Mucosa of stomach (tissue), 1 donor: ENCODE data around the gene ENOPH1.
"Not testable (repeated sequence)": the region's sequence is repeated elsewhere in the genome, so short reads cannot be mapped to it uniquely, and the experiment has no call there.

Experiments
- H3K27me3 ChIP-seq: one replicate; pipeline ENCODE4 v1.7.0; 2013; ENCODE audit warnings: mild to moderate bottlenecking, low read length; ENCODE audit not compliant: control insufficient read depth, insufficient read depth
- H3K36me3 ChIP-seq: one replicate; pipeline ENCODE4 v1.7.0; 2013; ENCODE audit warnings: low read length; ENCODE audit not compliant: control insufficient read depth, insufficient read depth
- H3K4me1 ChIP-seq: one replicate; pipeline ENCODE4 v1.7.0; 2013; ENCODE audit warnings: mild to moderate bottlenecking, low read length; ENCODE audit not compliant: control insufficient read depth, insufficient read depth
- H3K4me3 ChIP-seq: one replicate; pipeline ENCODE4 v1.7.0; 2013; ENCODE audit warnings: low read length
- H3K9ac ChIP-seq: one replicate; pipeline ENCODE4 v1.7.0; 2013; ENCODE audit warnings: mild to moderate bottlenecking, low read length, moderate library complexity
- H3K9me3 ChIP-seq: one replicate; pipeline ENCODE4 v1.7.0; 2013; ENCODE audit warnings: mild to moderate bottlenecking, low read length, moderate library complexity; ENCODE audit not compliant: control insufficient read depth
- donor health status: Pancreatic carcinoma.

ENOPH1 gene

DNA sequence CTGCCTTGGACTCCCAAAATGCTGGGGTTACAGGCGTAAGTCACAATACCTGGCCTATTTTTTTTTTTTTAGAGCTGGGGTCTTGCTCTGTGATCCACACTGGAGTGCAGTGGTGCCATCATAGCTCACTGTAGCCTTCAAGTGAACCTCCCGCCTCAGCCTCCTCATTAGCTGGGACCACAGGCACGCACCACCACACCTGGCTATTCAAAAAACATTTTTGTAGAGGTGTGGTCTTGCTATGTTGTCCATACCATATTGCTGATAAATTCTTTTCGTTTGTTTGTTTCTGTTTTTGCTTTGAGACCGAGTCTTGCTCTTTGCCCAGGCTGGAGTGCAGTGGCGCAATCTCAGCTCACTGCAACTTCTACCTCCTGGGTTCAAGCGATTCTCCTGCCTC is 21.6 kb downstream of the ENOPH1 start:
- H3K4me1 ChIP-seq: no peaks in the 10 kb centered on the region
- H3K4me3 ChIP-seq: no peak overlapping the region
- no peaks in the 10 kb centered on the region for H3K36me3 ChIP-seq
- H3K27me3 ChIP-seq: no peaks in the 10 kb centered on the region
- no peaks in the 10 kb centered on the region for H3K9me3 ChIP-seq
- H3K9ac ChIP-seq: no peak overlapping the region

DNA sequence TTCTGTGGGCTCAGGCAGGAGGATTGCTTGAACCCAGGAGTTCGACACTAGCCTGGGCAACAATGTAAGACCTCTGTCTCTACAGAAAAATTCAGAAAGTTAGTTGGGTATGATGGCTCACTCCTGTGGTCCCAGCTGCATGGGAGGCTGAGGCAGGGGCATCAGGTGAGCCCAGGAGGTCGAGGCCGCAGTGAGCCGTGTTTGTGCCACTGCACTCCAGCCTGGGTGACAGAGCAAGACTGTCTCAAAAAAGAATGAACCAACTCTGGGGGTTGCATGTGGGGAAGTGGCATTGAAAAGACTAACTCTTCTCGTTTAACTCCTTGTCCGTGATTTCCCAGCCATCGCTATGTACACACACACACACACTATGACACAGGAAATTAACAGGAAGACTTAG is 26.9 kb downstream of the ENOPH1 start:
- no peaks in the 10 kb centered on the region for H3K36me3 ChIP-seq

DNA sequence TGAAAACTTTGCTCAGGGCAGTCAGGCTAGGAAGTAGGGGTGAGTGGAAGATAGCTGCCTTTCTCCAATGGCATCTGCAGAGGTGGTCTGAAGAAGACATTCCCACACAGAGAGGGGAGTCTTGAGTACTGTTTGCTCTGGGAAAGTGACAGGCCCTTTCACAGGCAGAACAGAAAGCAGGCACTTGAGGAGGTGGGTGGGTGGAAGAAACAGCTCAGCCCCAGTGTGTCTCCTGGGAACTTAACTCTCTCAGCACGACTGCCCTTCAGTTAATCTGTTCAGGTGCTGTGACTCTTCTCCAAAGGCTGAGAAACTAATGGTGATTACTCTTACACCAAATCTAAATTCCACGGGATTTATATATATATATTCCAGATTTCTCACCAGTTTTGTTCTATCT is 28.3 kb downstream of the ENOPH1 start:
- Histone ChIP-seq H3K36me3 (no peaks in the 10 kb centered on the region), H3K9ac (no peak overlapping the region), H3K4me3 (no peak overlapping the region), H3K27me3 (no peaks in the 10 kb centered on the region), H3K4me1 (no peaks in the 10 kb centered on the region), H3K9me3 (no peaks in the 10 kb centered on the region)

More for the DNA sequence above, 26.9 kb downstream of the ENOPH1 start:
- Histone ChIP-seq H3K4me1 (no peaks in the 10 kb centered on the region), H3K9me3 (no peaks in the 10 kb centered on the region), H3K9ac (no peak overlapping the region), H3K27me3 (no peaks in the 10 kb centered on the region), H3K4me3 (no peak overlapping the region)

DNA sequence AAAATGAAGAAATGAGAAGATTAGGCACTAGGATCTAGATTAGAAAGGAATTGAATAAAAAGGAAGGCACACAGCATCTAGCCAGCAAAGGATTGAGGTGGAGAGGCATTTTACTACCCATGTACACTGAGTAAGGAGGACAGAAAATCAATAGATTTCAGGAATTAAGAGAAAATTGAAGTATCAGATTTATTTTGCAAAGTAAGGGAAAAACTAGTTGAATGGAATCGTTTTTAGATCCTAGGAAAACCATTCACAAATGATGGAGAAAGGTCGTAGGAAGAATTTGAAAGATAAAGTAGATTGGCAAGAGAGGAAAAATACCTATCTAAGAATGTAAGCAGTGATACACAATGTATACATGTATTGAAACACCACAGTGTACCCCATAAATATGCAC is 31.3 kb downstream of the ENOPH1 start:
- Histone ChIP-seq H3K27me3 (no peaks in the 10 kb centered on the region), H3K4me1 (no peaks in the 10 kb centered on the region), H3K36me3 (no peaks in the 10 kb centered on the region), H3K4me3 (no peak overlapping the region), H3K9ac (no peak overlapping the region), H3K9me3 (no peaks in the 10 kb centered on the region)

- Histone ChIP-seq H3K4me1 (no peaks in the 10 kb centered on the region), H3K9me3 (no peaks in the 10 kb centered on the region), H3K27me3 (no peaks in the 10 kb centered on the region), H3K4me3 (no peak overlapping the region), H3K9ac (no peak overlapping the region), H3K36me3 (no peaks in the 10 kb centered on the region)
These were observed 32.0 kb downstream of the ENOPH1 start for GRCh38 chr4:82462415-82462831.

DNA sequence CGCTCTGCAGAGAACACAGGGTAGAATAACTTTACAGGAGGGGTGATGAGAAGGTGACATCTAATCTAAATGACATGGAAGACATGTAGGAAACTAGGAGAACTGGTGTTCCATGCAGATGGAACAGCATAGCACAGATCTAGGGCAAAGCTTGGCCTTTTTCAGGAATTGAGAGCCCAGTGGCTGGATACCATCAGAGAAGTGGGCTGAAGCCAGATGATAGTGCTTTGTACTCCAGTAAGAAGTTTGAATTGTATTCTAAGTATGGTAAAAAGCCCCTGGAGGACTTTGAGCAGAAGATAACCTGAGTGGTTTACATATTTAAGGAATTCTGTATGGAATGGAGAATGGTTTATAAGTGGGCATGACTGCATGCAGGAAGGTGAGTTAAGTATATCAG is 32.8 kb downstream of the ENOPH1 start:
- no peaks in the 10 kb centered on the region for H3K4me1 ChIP-seq
- H3K9ac ChIP-seq: no peak overlapping the region
- no peaks in the 10 kb centered on the region for H3K27me3 ChIP-seq
- no peaks in the 10 kb centered on the region for H3K9me3 ChIP-seq
- no peak overlapping the region for H3K4me3 ChIP-seq
- no peaks in the 10 kb centered on the region for H3K36me3 ChIP-seq

GRCh38 chr4:82467471-82467870 is 37.1 kb downstream of the ENOPH1 start:
- H3K4me1 ChIP-seq: no peaks in the 10 kb centered on the region
- H3K27me3 ChIP-seq: no peaks in the 10 kb centered on the region
- no peak overlapping the region for H3K9ac ChIP-seq
- H3K9me3 ChIP-seq: no peaks in the 10 kb centered on the region
- no peaks in the 10 kb centered on the region for H3K36me3 ChIP-seq
- H3K4me3 ChIP-seq: no peak overlapping the region

GRCh38 chr4:82469791-82470345 is 39.5 kb downstream of the ENOPH1 start:
- Histone ChIP-seq H3K27me3 (no peaks in the 10 kb centered on the region), H3K36me3 (no peaks in the 10 kb centered on the region), H3K4me3 (no peak overlapping the region), H3K9me3 (no peaks in the 10 kb centered on the region), H3K4me1 (no peaks in the 10 kb centered on the region), H3K9ac (no peak overlapping the region)

- not testable (repeated sequence) for H3K36me3 ChIP-seq, H3K27me3 ChIP-seq, H3K9me3 ChIP-seq, H3K9ac ChIP-seq, H3K4me1 ChIP-seq, H3K4me3 ChIP-seq
These were observed 42.7 kb downstream of the ENOPH1 start for GRCh38 chr4:82473080-82473479.

DNA sequence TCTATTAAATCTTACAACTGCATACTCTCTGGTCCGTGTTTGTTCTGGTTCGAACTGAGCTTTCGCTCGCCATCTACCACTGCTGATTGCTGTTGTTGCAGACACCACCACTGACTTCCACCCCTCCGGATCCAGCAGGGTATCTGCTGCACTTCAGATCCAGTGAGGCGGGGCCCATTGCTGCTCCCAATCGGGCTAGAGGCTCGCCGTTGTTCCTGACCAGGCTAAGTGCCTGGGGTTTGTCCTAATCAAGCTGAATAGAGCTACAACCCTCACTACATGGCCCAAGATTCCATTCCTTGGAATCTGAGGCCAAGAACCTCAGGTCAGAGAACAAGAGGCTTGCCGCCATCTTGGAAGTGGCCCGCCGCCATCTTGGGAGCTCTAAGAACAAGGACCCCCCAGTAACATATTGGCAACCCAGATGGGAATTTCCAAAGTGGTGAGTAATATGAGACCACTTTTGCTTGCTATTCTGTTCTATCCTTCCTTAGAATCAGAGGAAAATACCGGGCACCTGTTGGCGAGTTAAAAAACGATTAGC is 43.3 kb downstream of the ENOPH1 start:
- Histone ChIP-seq H3K9me3 (no peaks in the 10 kb centered on the region), H3K36me3 (no peaks in the 10 kb centered on the region), H3K4me3 (no peak overlapping the region), H3K27me3 (no peaks in the 10 kb centered on the region), H3K9ac (no peak overlapping the region), H3K4me1 (no peaks in the 10 kb centered on the region)

- H3K9me3 ChIP-seq, H3K36me3 ChIP-seq, H3K4me3 ChIP-seq, H3K4me1 ChIP-seq, H3K27me3 ChIP-seq, H3K9ac ChIP-seq: not testable (repeated sequence)
These were observed 45.5 kb downstream of the ENOPH1 start for GRCh38 chr4:82475931-82476330.

- not testable (repeated sequence) for H3K36me3 ChIP-seq
These were observed 47.1 kb downstream of the ENOPH1 start for GRCh38 chr4:82477469-82477868.

DNA sequence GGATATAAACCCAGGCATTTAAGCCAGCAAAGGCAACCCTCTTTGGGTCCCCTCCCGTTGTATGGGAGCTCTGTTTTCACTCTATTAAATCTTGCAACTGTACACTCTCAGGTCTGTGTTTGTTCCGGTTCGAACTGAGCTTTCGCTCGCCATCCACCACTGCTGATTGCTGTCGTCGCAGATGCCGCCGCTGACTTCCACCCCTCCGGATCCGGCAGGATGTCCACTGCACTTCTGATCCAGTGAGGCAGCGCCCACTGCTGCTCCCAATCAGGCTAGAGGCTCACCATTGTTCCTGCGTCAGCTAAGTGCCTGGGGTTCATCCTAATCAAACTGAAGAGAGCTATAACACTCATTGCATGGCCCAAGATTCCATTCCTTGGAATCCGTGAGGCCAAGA is 49.2 kb downstream of the ENOPH1 start:
- H3K27me3 ChIP-seq: no peaks in the 10 kb centered on the region
- no peaks in the 10 kb centered on the region for H3K9me3 ChIP-seq
- H3K36me3 ChIP-seq: no peaks in the 10 kb centered on the region
- H3K4me1 ChIP-seq: no peaks in the 10 kb centered on the region
- no peak overlapping the region for H3K4me3 ChIP-seq
- H3K9ac ChIP-seq: no peak overlapping the region

More at GRCh38 chr4:82477469-82477868, 47.1 kb downstream of the ENOPH1 start:
- not testable (repeated sequence) for H3K9ac ChIP-seq, H3K9me3 ChIP-seq, H3K27me3 ChIP-seq, H3K4me1 ChIP-seq, H3K4me3 ChIP-seq
